ENCODE results near the gene TFAP2B.

The TFAP2B gene

GRCh38 chr6:50832912-50833311, 14.2 kb downstream of the TFAP2B start:
- no peak for DNase-seq (ENCODE audit: low read depth)
- TF ChIP-seq CTCF (conservative IDR thresholded peaks at IDR 0.05; ENCODE audit: low read length) = no peak
- no peak overlapping the region for H3K4me3 ChIP-seq (ENCODE audit: low read length)

GRCh38 chr6:50834929-50835410, 16.3 kb downstream of the TFAP2B start:
- no peak for TF ChIP-seq CTCF (conservative IDR thresholded peaks at IDR 0.05; ENCODE audit: low read length)

GRCh38 chr6:50836231-50836630, 17.6 kb downstream of the TFAP2B start:
- no peak for TF ChIP-seq CTCF (conservative IDR thresholded peaks at IDR 0.05; ENCODE audit: low read length)
- DNase-seq (ENCODE audit: low read depth) = no peak
- H3K4me3 ChIP-seq (ENCODE audit: low read length) = no peak overlapping the region

More at GRCh38 chr6:50834929-50835410, 16.3 kb downstream of the TFAP2B start:
- H3K4me3 ChIP-seq (ENCODE audit: low read length) = no peak overlapping the region
- no peak for DNase-seq (ENCODE audit: low read depth)

- no peak overlapping the region for H3K4me3 ChIP-seq (ENCODE audit: low read length)
- no peak for TF ChIP-seq CTCF (conservative IDR thresholded peaks at IDR 0.05; ENCODE audit: low read length)
- no peak for DNase-seq (ENCODE audit: low read depth)
Measured at GRCh38 chr6:50837589-50838445, 19.1 kb downstream of the TFAP2B start.

GRCh38 chr6:50840112-50840810, 21.6 kb downstream of the TFAP2B start:
- no peak for TF ChIP-seq CTCF (conservative IDR thresholded peaks at IDR 0.05; ENCODE audit: low read length)
- H3K4me3 ChIP-seq (ENCODE audit: low read length) = no peak overlapping the region
- no peak for DNase-seq (ENCODE audit: low read depth)

- no peak for TF ChIP-seq CTCF (conservative IDR thresholded peaks at IDR 0.05; ENCODE audit: low read length)
- no peak overlapping the region for H3K4me3 ChIP-seq (ENCODE audit: low read length)
- no peak for DNase-seq (ENCODE audit: low read depth)
Measured at GRCh38 chr6:50840811-50841192, 22.1 kb downstream of the TFAP2B start.

All from AG10803 (cell line).